Measurements from ENCODE around the gene RFLNA.

The RFLNA gene

DNA sequence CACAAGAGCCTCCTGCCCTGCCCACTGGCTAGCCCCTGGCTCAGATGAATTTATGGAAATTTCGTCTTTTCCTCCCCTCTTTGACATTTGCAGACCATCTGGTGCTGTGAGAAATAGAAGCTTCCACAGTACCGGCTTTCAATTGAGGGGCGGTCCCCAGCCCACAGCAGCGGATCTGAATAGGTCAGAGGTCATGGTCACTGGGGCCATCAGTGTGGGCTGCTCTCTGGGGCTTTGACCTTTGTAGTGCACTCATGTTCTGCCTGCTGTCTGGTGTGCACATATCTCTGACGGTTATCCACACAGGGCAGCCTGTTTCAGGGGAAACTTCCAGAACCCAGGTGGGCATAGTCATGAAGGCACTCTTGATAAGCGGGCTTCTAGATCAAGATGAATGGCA lies 2.5 kb upstream of the RFLNA start:
- no peak overlapping the region for H3K27ac ChIP-seq
- no peaks in the 10 kb centered on the region for H3K9me3 ChIP-seq (ENCODE audit: severe bottlenecking)
- no peaks in the 10 kb centered on the region for H3K36me3 ChIP-seq
- DNase-seq = no peak
- no peak for TF ChIP-seq CTCF (IDR thresholded peaks at IDR 0.05; ENCODE audit: low read depth, low read length)
- no peak overlapping the region for H3K4me3 ChIP-seq (ENCODE audit: low read depth, low read length)
- no peaks in the 10 kb centered on the region for H3K27me3 ChIP-seq (ENCODE audit: insufficient read depth, low read depth, severe bottlenecking)

DNA sequence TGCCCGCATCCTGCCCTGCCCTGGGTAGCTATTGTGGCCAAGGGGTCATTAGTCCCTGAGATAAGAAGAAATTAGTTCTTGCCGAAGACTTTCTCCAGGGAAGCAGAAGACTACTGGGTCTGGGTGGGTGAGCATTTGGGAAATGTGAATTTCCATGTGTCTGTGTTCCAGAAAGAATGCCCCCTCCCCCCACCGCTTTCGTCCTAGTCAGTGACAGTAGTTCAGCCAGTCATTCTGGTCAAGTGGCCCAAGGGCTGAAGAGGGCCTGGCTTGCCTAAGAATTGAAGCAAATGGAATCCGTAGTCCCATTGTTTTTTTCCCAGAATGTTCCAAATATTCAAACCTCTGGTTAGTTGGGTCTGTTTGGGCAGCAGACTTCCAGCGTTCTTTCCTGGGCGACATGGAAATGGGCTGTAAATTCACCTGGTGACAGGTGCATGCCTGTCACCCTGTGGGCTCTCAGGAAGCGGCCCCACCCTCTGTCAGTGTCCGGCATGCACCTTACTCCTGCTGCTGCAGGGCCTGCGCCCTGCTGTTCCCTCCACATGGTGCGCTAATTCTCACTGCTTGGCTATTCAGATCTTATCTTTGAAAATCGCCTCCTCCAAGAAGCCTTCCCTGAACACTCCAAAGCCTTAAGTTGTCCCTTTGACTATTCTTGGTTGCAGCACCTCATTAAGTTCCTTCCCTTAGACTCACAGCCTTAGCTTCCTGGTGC lies 1.4 kb upstream of the RFLNA start:
- Histone ChIP-seq H3K27ac (no peak overlapping the region), H3K9me3 (ENCODE audit: severe bottlenecking) (no peaks in the 10 kb centered on the region), H3K36me3 (no peaks in the 10 kb centered on the region), H3K27me3 (ENCODE audit: insufficient read depth, low read depth, severe bottlenecking) (no peaks in the 10 kb centered on the region), H3K4me3 (ENCODE audit: low read depth, low read length) (no peak overlapping the region)
- no peak for TF ChIP-seq CTCF (IDR thresholded peaks at IDR 0.05; ENCODE audit: low read depth, low read length)
- DNase-seq = no peak

DNA sequence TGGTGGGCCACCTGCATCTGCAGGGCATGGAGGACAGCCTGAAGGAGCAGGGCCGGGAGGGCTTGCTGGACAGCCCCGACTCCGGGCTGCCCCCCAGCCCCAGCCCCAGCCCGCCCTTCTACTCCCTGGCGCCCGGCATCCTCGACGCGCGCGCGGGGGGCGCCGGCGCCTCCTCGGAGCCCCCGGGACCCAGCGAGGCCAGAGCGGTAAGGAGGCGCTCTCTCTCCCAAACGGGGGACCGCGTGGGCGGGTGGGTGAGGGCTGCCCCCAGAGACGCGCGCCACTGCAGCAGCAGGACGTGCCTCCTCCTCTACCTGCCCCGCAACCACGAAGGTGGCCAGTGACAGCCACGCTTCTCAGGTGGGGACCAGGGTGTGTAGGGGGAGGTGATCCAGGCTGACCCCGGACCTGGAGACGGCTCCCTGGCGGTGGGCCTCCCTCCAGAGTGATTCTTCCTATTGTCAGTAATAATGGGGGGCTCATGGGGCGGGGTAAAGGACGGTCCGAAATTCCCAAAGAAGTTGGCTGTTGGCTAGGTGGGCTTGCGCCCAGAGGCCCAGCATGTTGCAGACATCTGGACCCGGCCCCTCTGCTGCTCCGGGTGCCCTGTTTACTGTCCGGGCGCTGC lies 652 bp downstream of the RFLNA start:
- DNase-seq = peak; percentile 24
- Histone ChIP-seq H3K4me3 (ENCODE audit: low read depth, low read length) (peak overlapping the region; percentile 50), H3K9me3 (ENCODE audit: severe bottlenecking) (no peaks in the 10 kb centered on the region), H3K36me3 (no peaks in the 10 kb centered on the region), H3K27me3 (ENCODE audit: insufficient read depth, low read depth, severe bottlenecking) (no peaks in the 10 kb centered on the region), H3K27ac (0 out of 2 replicates have a peak overlapping the region, but pooled peaks have one; percentile 33)
- TF ChIP-seq CTCF (IDR thresholded peaks at IDR 0.05; ENCODE audit: low read depth, low read length) = no peak

DNA sequence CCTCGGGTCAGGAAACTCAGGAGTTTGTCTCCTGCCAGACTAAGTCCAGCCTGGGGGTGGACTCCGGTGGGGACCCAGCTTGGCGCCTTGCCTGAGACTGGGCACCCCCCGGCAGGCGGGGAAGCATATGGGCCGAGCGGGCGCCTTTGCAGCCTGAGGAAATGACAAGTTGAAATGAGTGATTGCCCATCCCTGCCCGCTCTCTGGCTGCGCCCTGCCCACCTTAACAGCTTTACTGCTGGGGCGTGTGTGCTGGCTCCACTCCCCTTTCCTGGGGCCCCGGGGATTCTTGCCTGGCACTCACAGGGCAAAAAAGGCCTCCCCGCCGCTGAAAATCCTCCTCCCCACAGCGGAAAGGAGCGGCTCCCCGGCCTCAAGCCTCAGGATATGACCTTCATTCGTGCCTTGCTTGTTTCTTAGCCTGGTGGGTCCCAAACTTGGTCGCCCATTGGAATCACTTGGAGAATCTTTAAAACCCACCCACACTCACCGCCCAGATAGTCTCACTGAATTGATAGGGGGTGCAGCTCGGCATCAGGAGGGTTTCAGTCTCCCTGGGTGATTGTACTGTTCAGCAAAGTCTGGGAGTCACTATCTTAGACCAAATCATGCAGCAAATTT lies 1.5 kb downstream of the RFLNA start:
- H3K27me3 ChIP-seq (ENCODE audit: insufficient read depth, low read depth, severe bottlenecking) = no peaks in the 10 kb centered on the region
- no peaks in the 10 kb centered on the region for H3K36me3 ChIP-seq
- TF ChIP-seq CTCF (IDR thresholded peaks at IDR 0.05; ENCODE audit: low read depth, low read length) = no peak
- H3K27ac ChIP-seq = no peak overlapping the region
- no peaks in the 10 kb centered on the region for H3K9me3 ChIP-seq (ENCODE audit: severe bottlenecking)
- no peak overlapping the region for H3K4me3 ChIP-seq (ENCODE audit: low read depth, low read length)
- DNase-seq = no peak

DNA sequence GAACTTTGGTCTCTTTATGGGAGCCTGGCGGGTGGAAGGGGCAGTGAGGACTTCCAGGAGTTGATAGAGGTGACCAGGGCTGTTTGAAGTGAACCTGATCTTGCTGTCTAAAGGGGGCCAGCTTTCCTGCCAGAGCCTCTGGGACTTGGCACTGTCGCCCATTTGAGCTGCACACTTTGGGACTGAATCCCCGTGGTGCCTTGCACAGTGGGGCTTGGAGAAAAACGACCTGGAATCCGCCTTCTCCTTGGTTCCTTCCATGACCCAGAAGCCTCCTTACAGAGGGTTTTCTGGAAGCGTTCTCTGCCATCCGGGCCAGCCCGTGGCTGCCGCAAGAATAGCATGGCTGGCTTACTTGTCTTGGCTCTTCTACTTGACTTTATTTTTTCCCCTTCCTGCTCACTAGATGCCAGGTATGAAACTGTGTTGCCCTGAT lies 2.0 kb downstream of the RFLNA start:
- Histone ChIP-seq H3K36me3 (no peaks in the 10 kb centered on the region), H3K9me3 (ENCODE audit: severe bottlenecking) (no peaks in the 10 kb centered on the region), H3K4me3 (ENCODE audit: low read depth, low read length) (no peak overlapping the region), H3K27me3 (ENCODE audit: insufficient read depth, low read depth, severe bottlenecking) (no peaks in the 10 kb centered on the region), H3K27ac (no peak overlapping the region)
- DNase-seq = no peak
- TF ChIP-seq CTCF (IDR thresholded peaks at IDR 0.05; ENCODE audit: low read depth, low read length) = no peak

Measured in WERI-Rb-1 (cell line).